ENCODE measurements around the gene NAALADL2.
"Not testable (repeated sequence)": the region's sequence is repeated elsewhere in the genome, so short reads cannot be mapped to it uniquely, and the experiment has no call there.

NAALADL2 gene

DNA sequence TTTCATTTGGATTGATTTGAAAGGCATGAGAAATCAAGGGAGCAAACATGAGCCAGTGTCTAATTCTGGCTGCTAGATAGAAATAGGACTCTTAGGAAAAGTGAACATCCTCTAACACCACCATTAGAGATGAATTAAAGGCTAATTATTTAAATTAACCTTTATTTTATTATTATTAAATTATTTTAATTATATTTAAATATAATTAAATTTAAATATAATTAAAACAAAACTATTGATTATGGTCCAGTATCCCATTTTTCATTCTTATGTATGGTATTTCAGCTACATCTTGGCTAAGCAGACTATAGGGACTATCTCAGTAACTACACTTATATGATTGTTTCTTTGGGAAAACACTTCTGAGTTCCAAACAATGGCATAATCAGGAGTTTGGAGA is 904.8 kb downstream of the NAALADL2 start:
- no peak for DNase-seq (ENCODE audit: low read depth)

DNA sequence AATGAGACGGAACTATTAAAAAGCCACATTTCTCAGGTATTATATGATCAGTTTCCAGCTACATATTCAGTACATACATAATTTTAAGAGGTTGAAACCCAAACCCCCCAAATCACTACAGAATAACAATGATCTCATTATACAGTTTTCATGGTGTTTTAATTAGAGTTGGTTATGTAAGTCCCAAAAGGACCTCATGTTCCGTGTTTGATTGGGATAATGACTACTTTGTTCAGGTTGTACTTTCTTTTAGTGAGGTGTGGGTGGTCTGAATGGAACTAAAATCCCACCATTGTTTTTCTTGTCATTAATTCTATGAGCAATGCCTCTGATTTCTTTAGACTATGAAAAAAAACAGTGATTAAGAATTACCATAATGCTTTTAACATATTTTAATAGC is 905.6 kb downstream of the NAALADL2 start:
- DNase-seq (ENCODE audit: low read depth): no peak

DNA sequence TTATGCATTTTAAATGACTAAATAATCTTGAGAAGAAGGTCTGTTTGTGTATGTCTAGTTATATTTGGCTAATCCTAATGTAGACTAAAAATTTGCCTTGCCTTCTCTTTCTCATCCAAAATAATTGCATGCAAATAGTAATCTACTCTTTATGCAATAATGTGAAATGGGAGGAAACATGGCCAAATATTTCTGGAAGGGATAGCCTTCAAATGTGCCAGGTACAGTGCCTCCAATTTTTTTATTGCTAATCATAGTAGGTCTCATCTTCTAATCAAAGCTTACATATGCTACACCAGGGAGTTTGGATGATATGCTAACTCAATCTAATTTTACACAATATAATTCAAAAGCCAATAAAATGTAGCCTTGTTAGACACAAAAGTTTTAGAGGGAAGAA is 911.3 kb downstream of the NAALADL2 start:
- no peak for DNase-seq (ENCODE audit: low read depth)

DNA sequence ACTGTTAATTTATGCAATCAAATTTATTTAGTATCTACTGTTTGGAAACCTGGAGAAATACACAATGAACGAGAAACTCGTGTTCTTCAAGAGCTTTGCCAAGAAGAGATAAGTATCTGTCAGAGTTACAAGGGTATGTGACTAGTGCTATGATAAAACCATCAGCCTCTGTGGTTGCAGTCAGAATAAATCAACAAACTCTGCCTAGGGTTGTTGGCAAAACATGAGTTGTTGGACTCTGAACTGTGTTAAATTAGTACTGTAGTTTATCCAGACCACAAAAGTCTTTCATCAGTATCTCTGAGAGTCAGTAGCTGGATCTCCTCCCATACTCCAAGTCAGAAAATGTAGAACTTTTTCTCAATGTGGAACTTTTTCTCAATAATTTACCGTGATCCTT is 918.4 kb downstream of the NAALADL2 start:
- DNase-seq (ENCODE audit: low read depth): no peak

DNA sequence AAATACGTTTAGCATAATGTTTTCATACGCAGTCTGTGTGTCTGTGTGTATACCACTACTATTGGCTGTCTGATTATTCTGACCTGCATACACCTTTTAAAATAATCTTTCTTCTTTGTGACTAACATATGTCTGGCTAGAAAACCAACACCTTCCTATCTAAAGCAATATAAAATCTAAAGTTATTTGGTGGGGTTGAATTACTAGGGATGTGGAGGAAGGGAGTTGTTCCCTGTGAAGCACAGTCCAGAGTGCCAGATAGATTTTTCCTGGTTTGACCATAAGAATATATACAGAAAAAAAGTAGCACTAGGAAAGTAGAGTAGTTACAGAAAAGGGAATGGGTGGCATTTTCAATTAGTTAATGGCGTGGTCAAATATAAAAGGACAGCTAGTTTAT is 918.8 kb downstream of the NAALADL2 start:
- DNase-seq (ENCODE audit: low read depth): no peak

DNA sequence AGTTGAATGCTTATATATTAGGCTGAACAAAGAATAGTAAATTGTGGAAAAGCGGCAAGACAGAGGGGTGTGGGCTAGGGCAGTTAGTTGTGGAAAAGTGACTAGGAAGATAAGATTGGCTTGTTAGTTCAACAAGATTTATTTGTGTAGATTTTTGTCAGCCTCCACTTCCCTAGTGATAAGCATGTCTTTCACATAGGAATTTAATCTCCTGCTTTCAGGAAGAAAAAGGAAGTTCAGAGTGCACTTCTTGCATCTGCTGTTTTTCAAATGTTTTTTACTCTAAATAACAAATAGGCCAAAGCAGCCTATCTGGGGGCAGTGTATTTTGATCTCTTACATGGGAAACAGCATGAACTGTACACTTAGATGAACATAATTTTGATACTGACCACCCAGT is 919.9 kb downstream of the NAALADL2 start:
- DNase-seq (ENCODE audit: low read depth): no peak

DNA sequence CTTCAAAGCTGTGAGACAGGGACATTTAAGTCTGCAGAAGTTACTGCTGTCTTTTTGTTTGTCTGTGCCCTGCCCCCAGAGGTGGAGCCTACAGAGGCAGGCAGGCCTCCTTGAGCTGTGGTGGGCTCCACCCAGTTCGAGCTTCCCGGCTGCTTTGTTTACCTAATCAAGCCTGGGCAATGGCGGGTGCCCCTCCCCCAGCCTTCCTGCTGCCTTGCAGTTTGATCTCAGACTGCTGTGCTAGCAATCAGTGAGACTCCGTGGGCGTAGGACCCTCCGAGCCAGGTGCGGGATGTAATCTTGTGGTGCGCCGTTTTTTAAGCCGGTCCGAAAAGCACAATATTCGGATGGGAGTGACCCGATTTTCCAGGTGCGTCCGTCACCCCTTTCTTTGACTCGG is 928.0 kb downstream of the NAALADL2 start:
- not testable (repeated sequence) for DNase-seq (ENCODE audit: low read depth)

DNA sequence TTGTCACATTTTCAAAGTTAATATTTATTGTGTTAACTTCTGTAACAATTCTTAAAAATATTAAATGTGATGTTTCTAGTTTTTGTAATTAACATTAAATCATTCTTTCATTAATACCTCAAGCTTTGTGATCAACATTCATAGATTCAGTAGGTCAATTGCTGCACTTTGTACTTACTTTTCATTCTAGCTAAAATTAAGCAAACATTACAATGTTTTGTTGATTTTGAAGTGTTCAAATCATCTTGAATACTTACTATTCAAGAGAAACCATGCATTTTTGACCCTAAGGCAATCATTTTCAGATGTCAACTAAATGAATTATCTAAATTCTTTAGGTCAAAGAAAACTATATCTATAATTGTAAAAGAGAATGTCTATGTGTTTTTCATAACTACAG is 933.1 kb downstream of the NAALADL2 start:
- DNase-seq (ENCODE audit: low read depth): no peak

DNA sequence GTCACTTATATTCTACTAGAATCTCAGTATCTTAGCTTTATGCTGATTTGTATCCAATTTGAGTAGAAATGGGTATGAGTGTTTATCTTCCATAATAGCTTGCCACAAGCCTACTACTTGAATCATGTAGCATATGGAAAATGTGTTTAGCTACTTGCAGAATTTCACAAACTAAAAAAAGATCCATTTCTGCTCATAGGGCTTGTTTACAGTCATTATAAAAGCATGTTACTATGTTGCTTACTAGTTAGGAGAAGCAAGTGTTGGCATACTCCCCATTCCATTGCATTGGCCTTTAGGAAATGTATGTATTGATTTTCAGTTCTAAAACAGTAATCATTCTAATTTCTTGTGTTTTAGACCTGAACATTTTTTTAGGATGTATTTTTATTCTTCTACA is 939.2 kb downstream of the NAALADL2 start:
- no peak for DNase-seq (ENCODE audit: low read depth)

DNA sequence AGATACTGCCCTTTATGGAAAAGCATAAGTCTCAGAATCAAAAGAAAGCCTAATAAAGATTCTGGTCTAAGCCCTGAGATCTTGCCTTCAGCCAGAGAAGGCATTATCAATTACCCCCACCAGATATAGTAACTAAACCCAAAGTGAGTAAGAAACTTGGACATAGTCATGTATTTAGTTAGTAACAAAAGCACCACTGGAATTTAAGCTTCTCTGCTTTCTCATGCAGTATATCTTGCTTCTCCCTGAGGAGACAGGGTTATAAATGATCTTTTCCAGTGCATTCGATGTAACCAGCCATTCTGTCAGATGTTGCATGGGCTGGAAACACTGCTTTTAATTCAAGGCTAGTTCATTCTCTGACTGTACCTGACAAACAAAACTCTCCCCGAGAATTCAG is 946.7 kb downstream of the NAALADL2 start:
- DNase-seq (ENCODE audit: low read depth): no peak

DNA sequence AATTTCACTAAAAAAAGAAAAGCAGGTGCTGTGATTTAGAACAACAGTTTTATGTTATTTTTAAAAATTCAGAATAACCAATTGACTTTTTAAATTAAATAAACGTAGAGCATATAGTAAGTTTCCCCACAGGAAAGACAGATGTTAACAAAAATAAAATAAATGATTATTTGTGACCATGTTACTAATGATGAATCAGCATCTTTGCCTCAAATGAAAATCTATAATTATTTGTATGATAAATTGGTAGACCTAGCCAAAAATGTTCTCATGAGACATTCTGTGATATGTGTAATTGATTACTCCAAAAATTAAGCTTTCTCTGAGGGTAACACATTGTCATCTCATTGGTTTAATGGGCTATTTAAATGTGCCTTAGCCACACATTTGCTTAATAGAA is 948.0 kb downstream of the NAALADL2 start:
- no peak for DNase-seq (ENCODE audit: low read depth)

DNA sequence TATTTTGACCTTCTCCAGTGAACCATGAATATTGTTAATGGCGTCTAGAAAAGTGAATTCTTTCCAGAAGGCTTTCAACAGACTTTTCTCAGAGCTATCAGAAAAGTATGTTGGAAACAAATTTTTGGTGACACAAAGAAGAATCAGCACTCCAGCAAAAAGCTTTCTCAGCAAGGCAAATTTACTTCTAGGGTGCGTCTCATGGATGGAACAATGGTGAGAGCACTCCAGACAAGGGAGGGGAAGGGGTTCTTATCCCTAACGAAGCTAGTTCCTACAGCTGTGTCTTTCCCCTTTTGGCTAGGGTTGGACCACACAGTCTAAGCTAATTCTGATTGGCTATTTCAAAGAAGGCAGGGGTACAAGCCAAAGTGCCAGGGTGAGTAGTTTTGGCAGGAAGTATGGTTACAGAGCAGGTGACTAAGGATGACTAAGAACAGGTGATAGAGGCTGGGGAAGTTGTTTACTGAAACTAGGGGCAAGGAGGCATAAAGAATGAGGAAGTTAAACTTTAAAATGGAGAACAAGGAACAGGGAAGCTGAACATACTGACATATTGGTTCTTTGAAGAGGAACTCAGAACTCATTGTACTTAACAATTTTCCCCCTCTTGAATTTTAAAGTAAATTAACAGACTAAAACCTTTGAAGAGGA is 959.8 kb downstream of the NAALADL2 start:
- no peak for DNase-seq (ENCODE audit: low read depth)

DNA sequence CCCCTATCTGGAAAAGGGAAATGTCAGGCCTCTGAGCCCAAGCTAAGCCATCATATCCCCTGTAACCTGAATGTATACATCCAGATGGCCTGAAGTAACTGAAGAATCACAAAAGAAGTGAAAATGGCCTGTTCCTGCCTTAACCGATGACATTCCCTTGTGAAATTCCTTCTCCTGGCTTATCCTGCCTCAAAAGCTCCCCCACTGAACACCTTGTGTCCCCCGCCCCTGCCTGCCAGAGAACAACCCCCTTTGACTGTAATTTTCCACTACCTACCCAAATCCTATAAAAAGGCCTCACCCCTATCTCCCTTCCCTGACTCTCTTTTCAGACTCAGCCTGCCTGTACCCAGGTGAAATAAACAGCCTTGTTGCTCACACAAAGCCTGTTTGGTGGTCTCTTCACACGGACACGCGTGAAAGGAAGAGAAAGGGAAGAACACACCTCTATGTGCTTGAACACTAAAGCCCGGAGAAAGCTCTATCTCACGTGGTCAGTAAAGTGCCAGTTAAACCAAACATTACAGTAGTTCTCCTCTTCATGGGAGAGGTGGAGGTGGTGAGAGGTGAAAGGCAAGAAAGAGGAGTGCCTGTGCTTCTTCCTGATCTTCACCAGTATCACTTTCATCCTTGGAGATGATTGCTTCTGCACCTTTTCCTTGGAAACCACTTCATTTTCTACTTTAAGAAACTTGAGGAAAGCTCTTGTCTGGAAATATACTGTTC is 963.8 kb downstream of the NAALADL2 start:
- not testable (repeated sequence) for DNase-seq (ENCODE audit: low read depth)

DNA sequence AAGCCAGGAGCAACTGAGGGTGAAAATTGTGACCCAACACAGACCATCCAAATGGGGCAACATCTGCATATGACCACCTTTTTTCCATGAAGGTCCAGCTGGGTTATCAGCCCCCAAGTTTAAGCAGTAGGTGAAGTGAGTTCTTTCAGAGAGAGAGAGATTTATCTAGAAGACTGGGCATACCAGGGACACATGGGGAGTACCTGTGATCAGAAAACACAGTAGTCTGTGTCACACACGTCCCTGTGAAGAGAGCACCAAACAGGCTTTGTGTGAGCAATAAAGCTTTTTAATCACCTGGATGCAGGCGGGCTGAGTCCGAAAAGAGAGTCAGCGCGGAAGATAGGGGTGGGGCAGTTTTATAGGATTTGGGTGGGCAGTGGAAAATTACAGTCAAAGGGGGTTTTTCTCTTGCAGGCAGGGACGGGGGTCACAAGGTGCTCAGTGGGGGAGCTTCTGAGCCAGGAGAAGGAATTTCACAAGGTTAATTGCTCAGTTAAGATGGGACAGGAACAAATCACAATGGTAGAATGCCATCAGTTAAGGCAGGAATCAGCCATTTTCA is 966.0 kb downstream of the NAALADL2 start:
- not testable (repeated sequence) for DNase-seq (ENCODE audit: low read depth)

DNA sequence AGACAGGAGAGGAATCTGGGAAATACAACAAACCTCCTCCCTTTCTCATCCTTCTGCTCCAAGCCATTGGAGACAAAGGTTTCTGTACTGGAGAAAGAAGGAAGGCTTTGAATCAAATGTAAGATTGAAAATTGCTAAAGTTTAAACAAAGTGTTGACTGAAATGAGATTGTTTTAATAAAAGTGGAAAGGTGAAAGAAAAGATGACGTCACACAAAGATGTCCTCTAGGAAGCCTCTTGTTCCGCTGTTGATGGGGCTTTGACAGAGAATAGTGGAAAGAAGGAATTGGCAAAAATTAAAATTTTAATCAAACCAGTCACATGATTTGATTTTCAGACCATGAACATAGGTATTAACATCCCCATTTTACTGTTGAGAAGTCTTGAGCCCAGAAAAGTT is 967.6 kb downstream of the NAALADL2 start:
- no peak for DNase-seq (ENCODE audit: low read depth)

DNA sequence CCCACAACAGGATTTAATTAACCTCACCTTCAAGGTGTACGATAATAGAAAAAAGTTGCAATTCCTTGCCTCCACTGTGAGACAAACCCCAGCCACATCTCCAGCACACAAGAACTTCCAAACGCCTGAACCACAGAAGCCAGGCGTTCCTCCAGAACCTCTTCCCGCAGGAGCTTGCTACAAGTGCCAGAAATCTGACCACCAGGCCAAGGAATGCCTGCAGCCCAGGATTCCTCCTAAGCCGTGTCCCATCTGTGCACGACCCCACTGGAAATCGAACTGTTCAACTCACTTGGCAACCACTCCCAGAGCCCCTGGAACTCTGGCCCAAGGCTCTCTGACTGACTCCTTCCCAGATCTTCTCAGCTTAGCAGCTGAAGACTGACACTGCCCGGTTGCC is 970.7 kb downstream of the NAALADL2 start:
- DNase-seq (ENCODE audit: low read depth): not testable (repeated sequence)

DNA sequence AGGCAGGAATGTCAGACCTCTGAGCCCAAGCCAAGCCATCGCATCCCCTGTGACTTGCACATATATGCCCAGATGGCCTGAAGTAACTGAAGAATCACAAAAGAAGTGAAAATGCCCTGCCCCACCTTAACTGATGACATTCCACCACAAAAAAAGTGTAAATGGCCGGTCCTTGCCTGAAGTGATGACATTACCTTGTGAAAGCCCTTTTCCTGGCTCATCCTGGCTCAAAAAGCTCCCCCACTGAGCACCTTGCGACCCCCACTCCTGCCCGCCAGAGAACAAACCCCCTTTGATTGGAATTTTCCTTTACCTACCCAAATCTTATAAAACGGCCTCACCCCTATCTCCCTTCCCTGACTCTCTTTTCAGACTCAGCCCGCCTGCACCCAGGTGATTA is 976.6 kb downstream of the NAALADL2 start:
- not testable (repeated sequence) for DNase-seq (ENCODE audit: low read depth)

DNA sequence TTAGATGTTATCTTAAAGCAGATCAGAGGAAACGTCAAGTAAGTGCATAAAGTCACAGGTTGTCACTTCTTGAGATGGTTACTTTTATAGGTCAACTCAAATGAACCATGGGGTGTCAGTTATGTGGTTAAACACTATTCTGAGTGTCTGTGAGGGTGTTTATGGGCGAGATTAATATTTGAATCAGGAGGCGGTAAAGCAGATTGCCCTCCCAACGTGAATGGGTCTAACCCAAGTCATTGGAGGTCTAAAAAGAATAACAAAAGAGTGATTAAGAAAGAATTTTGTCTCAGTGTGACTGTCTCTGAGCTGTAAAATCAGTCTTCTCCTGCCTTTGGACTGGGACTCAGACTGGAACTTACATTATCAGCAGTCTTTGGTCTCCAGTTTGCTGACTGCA is 977.5 kb downstream of the NAALADL2 start:
- DNase-seq (ENCODE audit: low read depth): no peak

DNA sequence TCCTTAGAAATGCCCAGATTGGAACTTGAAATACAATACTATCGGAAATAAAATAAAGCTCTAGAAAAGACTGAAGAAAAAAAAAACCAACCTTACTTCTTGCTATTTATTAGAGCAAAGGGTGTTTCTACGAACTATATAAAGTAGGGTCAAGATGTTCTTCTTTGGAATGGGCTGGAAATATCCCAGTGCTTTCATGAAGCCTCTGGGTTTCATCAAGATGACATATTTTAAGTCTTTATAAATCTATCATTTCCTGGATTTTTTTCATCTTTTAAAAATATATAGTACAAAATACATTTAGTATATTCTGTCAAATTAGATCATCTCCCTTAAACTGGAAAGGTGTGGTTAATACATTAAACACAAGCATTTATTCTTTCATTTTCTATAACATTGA is 978.8 kb downstream of the NAALADL2 start:
- DNase-seq (ENCODE audit: low read depth): no peak

DNA sequence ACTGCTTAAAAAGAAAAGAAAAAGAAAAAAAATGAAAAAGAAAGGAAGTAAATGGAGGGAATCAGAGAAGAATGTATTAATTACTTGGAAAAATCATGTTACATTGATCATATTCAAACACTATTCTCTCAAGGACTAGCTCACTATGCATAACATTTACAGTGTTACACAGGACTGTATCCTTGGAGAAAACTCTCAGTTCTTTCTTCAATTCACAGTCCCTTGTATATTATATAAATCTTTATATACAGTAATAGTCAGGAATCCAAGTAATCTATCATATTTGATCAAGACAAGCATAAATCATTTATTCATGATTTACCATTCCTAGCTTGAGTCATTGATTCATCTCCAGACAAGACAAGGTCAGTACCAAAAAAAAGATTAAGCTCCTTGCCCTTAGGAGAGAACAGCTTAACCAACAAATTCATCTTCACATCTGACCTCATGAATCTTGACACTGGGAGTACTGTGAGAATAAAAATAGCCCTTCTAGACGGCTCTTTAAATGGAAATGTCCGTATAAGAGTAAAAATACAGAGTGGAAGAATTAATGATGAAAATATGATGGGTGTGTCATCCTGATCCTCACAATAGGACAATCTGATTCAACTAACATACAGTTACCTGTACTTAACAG is 980.4 kb downstream of the NAALADL2 start:
- no peak for DNase-seq (ENCODE audit: low read depth)

DNA sequence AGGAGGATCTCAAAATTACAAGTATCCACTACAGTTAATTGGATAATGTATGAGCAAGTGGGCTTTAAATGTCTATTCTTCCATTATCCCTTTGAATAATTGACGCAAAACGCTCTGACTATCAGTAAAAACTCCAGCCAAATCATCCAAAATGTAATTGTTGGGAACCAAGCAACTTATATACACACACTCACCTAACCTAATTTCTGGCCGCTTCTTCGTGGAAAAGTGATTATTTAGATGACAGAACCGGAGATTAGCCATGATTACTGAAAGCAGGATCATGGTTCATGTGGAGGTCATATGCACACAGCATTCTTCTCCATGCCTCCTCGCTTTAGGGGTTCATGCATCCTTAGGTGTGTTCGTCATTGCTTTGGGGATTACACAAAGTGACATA is 992.4 kb downstream of the NAALADL2 start:
- DNase-seq (ENCODE audit: low read depth): no peak

DNA sequence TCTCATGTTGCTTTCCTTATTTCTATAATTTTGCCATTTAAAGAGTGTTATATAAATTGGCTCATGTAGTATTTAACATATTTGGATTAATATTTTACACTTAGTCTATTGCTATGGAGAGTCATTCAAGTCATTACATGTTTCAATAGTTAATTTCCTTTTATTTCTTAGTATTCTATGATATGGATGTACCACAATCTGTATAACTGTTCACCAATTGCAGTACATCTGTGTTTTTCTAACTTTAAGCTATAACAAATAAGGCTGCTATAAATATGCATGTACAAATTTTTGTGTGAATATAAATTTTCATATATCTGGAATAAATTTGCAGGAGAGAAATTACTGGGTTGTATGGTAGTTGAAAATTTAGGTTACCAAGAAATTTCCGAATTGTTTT is 993.4 kb downstream of the NAALADL2 start:
- DNase-seq (ENCODE audit: low read depth): no peak

DNA sequence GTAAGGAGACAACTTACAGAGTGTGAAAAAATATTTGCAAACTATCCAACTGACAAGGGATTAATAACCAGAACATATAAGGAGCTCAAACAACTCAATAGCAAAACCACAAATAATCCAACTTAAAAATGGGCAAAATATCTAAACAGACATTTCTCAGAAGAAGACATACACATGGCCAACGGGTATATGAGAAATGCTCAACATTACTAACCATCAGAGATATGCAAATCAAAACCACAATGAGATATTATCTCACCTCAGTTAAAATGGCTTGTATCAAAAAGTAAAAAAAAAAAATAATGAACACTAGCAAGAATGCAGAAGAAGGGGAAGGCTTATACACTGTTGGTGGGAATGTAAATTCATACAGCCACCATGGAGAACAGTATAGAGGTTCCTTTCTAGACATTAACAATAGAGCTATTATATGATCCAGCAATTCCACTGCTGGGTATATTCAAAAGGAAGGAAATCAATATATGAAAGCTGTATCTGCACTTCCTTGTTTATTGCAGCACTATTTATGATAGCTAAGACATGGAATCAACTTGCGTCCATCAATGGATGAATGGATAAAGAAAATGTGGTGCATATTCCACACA is 998.6 kb downstream of the NAALADL2 start:
- no peak for DNase-seq (ENCODE audit: low read depth)
